ENCODE results near the gene EXOC4.
"Not testable (repeated sequence)": the region's sequence is repeated elsewhere in the genome, so short reads cannot be mapped to it uniquely, and the experiment has no call there.

GRCh38 chr7:133321366-133321765, 68.5 kb downstream of the EXOC4 start:
- TF ChIP-seq CTCF, POLR2A (IDR thresholded peaks at IDR 0.05): not testable (repeated sequence)
